Smooth muscle cell (in vitro differentiated cells): ENCODE data around the gene PPY. TPM values are rescaled to one million over a fixed set of nuclear protein-coding genes. Genes with fewer than 3 reads are reported as not detected.

ENCODE experiments used
- DNase-seq: peaks from one replicate; lab custom pipeline; 2025; ENCODE audit not compliant: unreplicated experiment; lab: John Stamatoyannopoulos, UW
- H2AFZ ChIP-seq: fragments of 200-600 bp; sonication (generic); 2 replicates; pipeline ENCODE4 v1.6.0; 2016; ENCODE audit warnings: antibody characterized with exemption, low read depth, mild to moderate bottlenecking
- H3F3A ChIP-seq: fragments of 200-600 bp; sonication (generic); 2 replicates; pipeline ENCODE4 v1.6.0; 2017; ENCODE audit warnings: antibody characterized with exemption, low read depth
- H3K27ac ChIP-seq: fragments of 200-600 bp; sonication (generic); 2 replicates; pipeline ENCODE4 v1.5.1; 2016; ENCODE audit warnings: low read depth, mild to moderate bottlenecking
- H3K27me3 ChIP-seq: fragments of 200-600 bp; sonication (generic); 2 replicates; pipeline ENCODE4 v1.6.1; 2016; ENCODE audit warnings: low read depth, mild to moderate bottlenecking
- H3K36me3 ChIP-seq: fragments of 200-600 bp; sonication (generic); 2 replicates; pipeline ENCODE4 v1.5.1; 2016; ENCODE audit warnings: low read depth
- H3K4me1 ChIP-seq: fragments of 200-600 bp; sonication (generic); 2 replicates; pipeline ENCODE4 v1.5.1; 2016; ENCODE audit warnings: low read depth
- H3K4me2 ChIP-seq: fragments of 200-600 bp; sonication (generic); 2 replicates; pipeline ENCODE4 v1.6.0; 2016; ENCODE audit warnings: mild to moderate bottlenecking
- H3K4me3 ChIP-seq: fragments of 200-600 bp; sonication (generic); 2 replicates; pipeline ENCODE4 v1.5.1; 2016; ENCODE audit warnings: mild to moderate bottlenecking
- H3K79me2 ChIP-seq: fragments of 200-600 bp; sonication (generic); 2 replicates; pipeline ENCODE4 v1.6.0; 2016; ENCODE audit warnings: low read depth, mild to moderate bottlenecking
- H3K9ac ChIP-seq: fragments of 200-600 bp; sonication (generic); 2 replicates; pipeline ENCODE4 v1.6.0; 2016; ENCODE audit warnings: low read depth
- H3K9me3 ChIP-seq: fragments of 200-600 bp; sonication (generic); replicated peaks from 2 replicates; pipeline ENCODE4 v1.5.1; 2016; ENCODE audit warnings: low read depth
- H4K20me1 ChIP-seq: fragments of 200-600 bp; sonication (generic); 2 replicates; pipeline ENCODE4 v1.6.0; 2016; ENCODE audit warnings: low read depth
- WGBS: methylation state at CpG from one replicate; pipeline ENCODE4 v1.1.7; 2016; ENCODE audit warnings: low lambda C conversion rate; 5-methylcytosine and 5-hydroxymethylcytosine counted together
- polyA plus RNA-seq: library from polyadenylated mRNA; unstranded; fragments of >200 nt; fragmentation: Nextera tagmentation; extraction: Ambion mirVana; gene quantifications from 2 replicates; pipeline ENCODE4 v1.2.1, GENCODE V29; 2016
- total RNA-seq: library from RNA; depleted of rRNA; stranded (reverse); fragments of >200 nt; gene quantifications from 2 replicates; pipeline ENCODE4 v1.2.3, GENCODE V29; 2014
- TF ChIP-seq, protein P1 (sequence below): fragments of 200-600 bp; sonication (generic); IDR thresholded peaks from 2 replicates; pipeline ENCODE4 v1.5.1; 2017; ENCODE audit warnings: borderline replicate concordance, mild to moderate bottlenecking, antibody characterized with exemption; ENCODE audit not compliant: insufficient read depth, poor library complexity, severe bottlenecking

PPY gene
- total and polyA plus RNA-seq, 2 experiments from 2014 or later = not detected

- H3K79me2 ChIP-seq = no peaks in the 10 kb centered on the region
- TF ChIP-seq, protein P1, sequence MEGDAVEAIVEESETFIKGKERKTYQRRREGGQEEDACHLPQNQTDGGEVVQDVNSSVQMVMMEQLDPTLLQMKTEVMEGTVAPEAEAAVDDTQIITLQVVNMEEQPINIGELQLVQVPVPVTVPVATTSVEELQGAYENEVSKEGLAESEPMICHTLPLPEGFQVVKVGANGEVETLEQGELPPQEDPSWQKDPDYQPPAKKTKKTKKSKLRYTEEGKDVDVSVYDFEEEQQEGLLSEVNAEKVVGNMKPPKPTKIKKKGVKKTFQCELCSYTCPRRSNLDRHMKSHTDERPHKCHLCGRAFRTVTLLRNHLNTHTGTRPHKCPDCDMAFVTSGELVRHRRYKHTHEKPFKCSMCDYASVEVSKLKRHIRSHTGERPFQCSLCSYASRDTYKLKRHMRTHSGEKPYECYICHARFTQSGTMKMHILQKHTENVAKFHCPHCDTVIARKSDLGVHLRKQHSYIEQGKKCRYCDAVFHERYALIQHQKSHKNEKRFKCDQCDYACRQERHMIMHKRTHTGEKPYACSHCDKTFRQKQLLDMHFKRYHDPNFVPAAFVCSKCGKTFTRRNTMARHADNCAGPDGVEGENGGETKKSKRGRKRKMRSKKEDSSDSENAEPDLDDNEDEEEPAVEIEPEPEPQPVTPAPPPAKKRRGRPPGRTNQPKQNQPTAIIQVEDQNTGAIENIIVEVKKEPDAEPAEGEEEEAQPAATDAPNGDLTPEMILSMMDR = no peak
- no peaks in the 10 kb centered on the region for H3K9me3 ChIP-seq
- H3K27ac ChIP-seq = no peak overlapping the region
- no peaks in the 10 kb centered on the region for H4K20me1 ChIP-seq
- 23% methylated on average over 31 of the region's 42 CpGs for WGBS
- H3K4me2 ChIP-seq = peak overlapping the region; percentile 84
- H3K4me1 ChIP-seq = no peaks in the 10 kb centered on the region
- no peak for DNase-seq
- H3F3A ChIP-seq = no peaks in the 10 kb centered on the region
- H2AFZ ChIP-seq = no peak overlapping the region
- peak overlapping the region; percentile 35 for H3K4me3 ChIP-seq
- no peaks in the 10 kb centered on the region for H3K36me3 ChIP-seq
- H3K9ac ChIP-seq = no peak overlapping the region
- H3K27me3 ChIP-seq = peaks cover 68% of the 10 kb centered on the region
Measured at GRCh38 chr17:43927060-43927864, 15.0 kb downstream of the PPY start.

- Histone ChIP-seq H3K4me3 (no peak overlapping the region), H3K9me3 (no peaks in the 10 kb centered on the region), H3K4me1 (no peaks in the 10 kb centered on the region), H4K20me1 (no peaks in the 10 kb centered on the region), H3K36me3 (no peaks in the 10 kb centered on the region), H3K27ac (no peak overlapping the region), H3K79me2 (no peaks in the 10 kb centered on the region), H3K27me3 (peaks cover 62% of the 10 kb centered on the region), H2AFZ (no peak overlapping the region), H3K4me2 (no peak overlapping the region), H3K9ac (no peak overlapping the region), H3F3A (no peaks in the 10 kb centered on the region)
- DNase-seq = no peak
- 56% methylated on average over 2 of the region's 2 CpGs for WGBS
- TF ChIP-seq, protein P1 = no peak
Measured at GRCh38 chr17:43924558-43924957, 17.7 kb downstream of the PPY start.

DNA sequence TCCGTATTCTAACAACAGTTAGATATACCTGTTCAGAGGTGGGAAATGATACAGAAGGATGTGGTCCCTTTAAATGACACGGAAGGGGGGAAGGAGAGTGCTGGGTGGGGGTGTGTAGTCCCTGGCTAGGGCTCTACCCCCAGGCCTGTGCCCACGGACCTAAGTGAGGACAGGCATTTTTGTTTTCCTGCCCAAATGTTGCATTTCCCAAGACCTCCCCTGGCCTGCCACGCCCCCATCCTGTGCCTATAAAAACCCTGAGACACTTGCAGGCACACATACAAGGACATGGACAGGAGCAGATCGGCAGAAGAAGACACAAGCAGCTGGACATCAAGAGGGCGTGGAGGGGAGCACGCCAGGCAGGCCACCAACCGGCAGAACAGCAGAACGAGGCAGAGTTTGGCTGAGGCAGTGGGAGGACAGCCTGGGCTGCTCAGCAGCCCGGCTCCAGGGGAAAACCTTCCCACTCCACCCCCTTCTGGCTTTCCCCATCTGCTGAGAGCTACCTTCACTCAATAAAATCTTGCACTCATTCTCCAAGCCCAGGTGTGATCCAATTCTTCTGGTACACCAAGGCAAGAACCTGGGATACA is 21.7 kb downstream of the PPY start:
- H2AFZ ChIP-seq = no peak overlapping the region
- no peaks in the 10 kb centered on the region for H3F3A ChIP-seq
- no peaks in the 10 kb centered on the region for H3K9me3 ChIP-seq
- no peak overlapping the region for H3K9ac ChIP-seq
- H4K20me1 ChIP-seq = no peaks in the 10 kb centered on the region
- TF ChIP-seq, protein P1 = no peak
- no peak overlapping the region for H3K27ac ChIP-seq
- H3K4me1 ChIP-seq = no peaks in the 10 kb centered on the region
- H3K4me3 ChIP-seq = no peak overlapping the region
- no peaks in the 10 kb centered on the region for H3K79me2 ChIP-seq
- H3K36me3 ChIP-seq = no peaks in the 10 kb centered on the region
- DNase-seq = no peak
- H3K27me3 ChIP-seq = peaks cover 52% of the 10 kb centered on the region
- WGBS = 79% methylated on average over 10 of the region's 10 CpGs
- no peak overlapping the region for H3K4me2 ChIP-seq
